GM13976 (cell line): ENCODE results near the gene EDRF1.

Experiments
- DNase-seq: peaks from one replicate; pipeline ENCODE4 v3.0.0; 2012; ENCODE audit warnings: low spot score
- CTCF ChIP-seq: IDR thresholded peaks from 2 replicates; pipeline ENCODE4 v1.5.1; 2012; ENCODE audit warnings: borderline replicate concordance, mild to moderate bottlenecking; ENCODE audit not compliant: insufficient read depth; ENCODE audit errors: extremely low read depth, missing control alignments, control extremely low read depth
- in situ Hi-C: fragments of 300-500 bp; cut with MboI; formaldehyde crosslinking; loops from one replicate; pipeline ENCODE4 v1.12.0; 2022; ENCODE audit warnings: low sequenced_read_pairs, mixed read lengths, inconsistent platforms; ENCODE audit not compliant: unreplicated experiment

The EDRF1 gene

DNA sequence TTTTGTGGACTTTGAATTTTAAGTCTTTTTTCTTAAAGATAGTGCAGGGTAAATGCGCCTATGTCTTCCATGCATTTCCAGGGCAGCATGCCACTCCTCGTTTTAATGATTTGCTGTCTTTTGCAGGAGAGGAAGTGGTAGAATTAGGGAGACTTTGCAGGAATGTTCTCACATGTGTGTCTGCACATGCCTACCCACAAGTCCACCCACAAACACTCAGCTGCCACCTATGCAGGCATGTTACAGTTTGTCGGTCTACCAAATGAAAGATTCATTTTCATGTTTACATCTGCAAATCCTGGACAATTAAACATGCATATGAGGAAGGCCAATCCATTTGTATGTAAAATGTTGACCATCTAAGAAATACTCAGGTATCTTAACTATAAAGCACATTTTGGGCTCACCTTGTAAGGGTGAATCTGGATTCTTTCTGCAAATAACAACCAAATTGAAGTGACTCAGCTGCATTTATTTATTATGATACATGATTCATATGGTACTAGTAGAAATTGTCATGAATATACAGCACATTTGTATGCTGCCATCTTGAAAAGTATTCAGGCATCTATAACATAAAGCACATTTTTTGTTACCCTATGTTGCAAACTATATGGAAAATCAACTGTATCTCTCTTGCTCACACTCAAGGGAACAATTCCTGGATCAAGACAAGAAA is 31.9 kb upstream of the EDRF1 start:
- no peak for TF ChIP-seq CTCF
- in situ Hi-C loops = no loop called here
- no peak for DNase-seq

DNA sequence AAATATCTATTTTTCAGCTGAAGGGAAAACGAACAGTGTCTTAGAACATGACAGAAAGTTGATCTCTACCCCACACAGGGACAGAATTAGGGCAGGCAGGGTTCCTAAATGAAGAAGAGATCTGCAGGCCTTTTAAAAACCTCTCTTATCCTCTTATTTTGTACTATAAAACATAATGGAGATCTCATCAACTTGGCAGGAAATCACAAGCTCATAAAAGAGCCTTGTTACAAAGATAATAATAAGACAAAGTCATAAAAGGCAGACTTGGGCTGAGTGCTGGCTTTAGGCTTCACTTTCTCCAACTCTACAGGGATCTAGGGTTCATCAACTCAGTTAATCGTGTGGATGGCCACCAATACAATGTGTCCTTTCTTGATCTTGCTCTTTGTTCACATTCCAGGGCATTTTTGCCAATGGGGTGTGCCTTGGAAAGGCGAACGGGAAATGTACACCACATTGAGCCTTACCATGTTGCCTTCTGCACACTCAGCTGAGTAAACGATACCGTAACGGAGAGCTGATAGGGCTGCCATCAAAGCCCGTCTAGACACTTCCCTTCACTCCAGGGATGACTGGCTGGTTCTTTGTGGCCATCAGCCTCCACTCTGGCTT is 29.4 kb upstream of the EDRF1 start:
- in situ Hi-C loops = no loop called here
- no peak for TF ChIP-seq CTCF
- no peak for DNase-seq

DNA sequence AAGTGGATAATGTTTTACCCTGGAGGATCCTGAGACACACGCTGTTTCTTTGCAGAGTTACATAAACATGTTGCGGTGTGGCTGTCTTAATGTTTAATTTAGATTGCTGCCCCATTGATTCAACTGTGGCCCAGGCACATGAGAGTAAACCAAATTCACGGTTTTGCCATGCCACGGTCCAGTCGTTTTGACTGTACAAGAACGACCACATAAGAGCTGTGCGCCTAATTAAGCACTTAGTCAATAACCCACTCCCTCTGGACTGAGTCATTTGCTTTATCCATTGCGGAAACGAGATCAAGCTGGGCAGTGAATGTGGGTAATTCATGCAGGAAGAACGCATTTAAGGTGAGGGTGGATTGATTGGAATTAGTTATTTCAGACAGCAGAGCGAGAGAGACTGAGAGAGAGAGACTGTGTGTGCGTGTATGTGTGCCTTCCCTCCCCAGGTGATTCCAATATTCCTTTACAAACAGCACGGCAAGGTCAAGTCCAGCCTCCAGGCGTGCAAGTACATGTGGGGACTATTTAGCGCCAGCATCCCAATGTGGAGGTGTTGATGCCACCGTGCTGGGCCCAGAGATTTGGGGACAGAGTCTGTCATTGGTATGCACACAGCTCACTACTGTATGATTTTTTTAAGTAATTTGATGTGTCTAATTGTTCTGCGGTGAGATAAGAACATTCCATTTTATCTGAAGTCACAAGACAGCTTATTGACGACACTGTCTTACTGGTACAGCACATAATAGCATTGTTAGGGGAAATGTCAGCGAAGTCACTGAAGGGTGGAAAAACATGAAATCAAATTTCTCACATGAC is 28.1 kb upstream of the EDRF1 start:
- in situ Hi-C loops = no loop called here
- no peak for DNase-seq
- TF ChIP-seq CTCF = no peak

GRCh38 chr10:125692196-125692595 is 27.3 kb upstream of the EDRF1 start:
- no peak for DNase-seq
- in situ Hi-C loops = no loop called here
- no peak for TF ChIP-seq CTCF

- in situ Hi-C loops = no loop called here
- DNase-seq = no peak
- no peak for TF ChIP-seq CTCF
Measured at GRCh38 chr10:125692601-125693523, 26.6 kb upstream of the EDRF1 start.

DNA sequence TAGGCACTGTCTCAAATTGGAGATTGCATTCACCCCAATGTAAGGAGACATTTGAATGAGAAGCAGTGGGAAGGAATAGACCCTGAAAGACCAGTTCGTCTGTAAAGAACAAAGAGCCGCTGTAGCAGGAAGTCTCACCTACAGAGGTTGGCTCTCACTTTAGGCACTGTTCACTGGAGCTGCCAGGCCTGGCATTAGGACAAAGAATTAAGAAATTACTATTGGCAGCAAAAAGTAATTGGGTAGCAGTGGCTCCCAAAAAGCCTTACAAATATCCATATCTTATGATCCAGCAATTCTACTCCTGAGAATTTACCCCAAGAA is 26.0 kb upstream of the EDRF1 start:
- no peak for TF ChIP-seq CTCF
- in situ Hi-C loops = no loop called here
- DNase-seq = no peak
